ENCODE measurements around the gene THSD4.

THSD4 gene

DNA sequence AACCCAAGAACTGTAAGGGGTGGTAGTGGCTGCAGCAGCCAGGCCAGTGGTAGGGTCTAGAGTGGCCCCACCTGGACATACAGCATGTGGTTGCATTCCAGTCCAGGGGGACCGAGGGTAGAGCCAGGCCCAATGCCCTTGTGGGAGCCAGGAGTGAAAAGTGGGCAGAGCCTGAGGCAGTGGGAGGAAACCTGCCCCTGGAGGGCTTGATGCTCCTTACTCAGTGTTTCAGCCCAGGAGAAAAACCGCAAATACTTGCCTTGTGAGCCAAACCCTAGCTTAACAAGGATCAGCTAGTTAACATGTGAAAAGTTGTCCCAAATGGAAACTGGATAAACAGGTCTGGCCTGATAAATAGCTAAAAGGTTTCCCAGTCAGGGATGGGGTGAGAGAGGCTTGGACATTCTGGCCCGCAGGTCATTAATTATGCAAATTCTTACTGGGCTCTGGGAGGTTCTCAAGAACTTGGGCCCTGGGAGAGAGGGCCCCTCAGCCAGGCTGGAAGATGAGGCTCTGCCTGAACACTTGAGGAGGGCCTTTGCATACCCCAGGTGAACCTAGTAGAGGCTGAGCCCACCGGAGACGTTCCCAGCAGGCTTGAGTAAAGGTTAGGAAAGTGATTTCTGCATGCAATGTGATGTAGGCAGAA, 222.1 kb downstream of the THSD4 start:
- Histone ChIP-seq H3K27me3 (ENCODE audit: insufficient read depth, low read length) (no peaks in the 10 kb centered on the region), H3K9me3 (ENCODE audit: low read length) (no peaks in the 10 kb centered on the region), H3K9ac (ENCODE audit: low read length) (no peak overlapping the region), H3K4me1 (ENCODE audit: insufficient read depth, low read length, severe bottlenecking) (no peaks in the 10 kb centered on the region), H3K27ac (ENCODE audit: low read depth, low read length, poor library complexity, severe bottlenecking) (no peak overlapping the region), H3K79me2 (ENCODE audit: insufficient read depth, low read length) (no peaks in the 10 kb centered on the region), H2AFZ (ENCODE audit: low read length) (no peak overlapping the region), H4K20me1 (ENCODE audit: insufficient read depth, low read length) (no peaks in the 10 kb centered on the region), H3K36me3 (ENCODE audit: insufficient read depth, low read length) (no peaks in the 10 kb centered on the region), H3K4me3 (ENCODE audit: low read depth, low read length, poor library complexity, severe bottlenecking) (no peak overlapping the region), H3K9me2 (ENCODE audit: low read depth, low read length) (no peaks in the 10 kb centered on the region), H3F3A (ENCODE audit: insufficient read depth, low read length) (no peaks in the 10 kb centered on the region), H3K4me2 (ENCODE audit: low read length) (no peak overlapping the region)
- TF ChIP-seq, protein P1, sequence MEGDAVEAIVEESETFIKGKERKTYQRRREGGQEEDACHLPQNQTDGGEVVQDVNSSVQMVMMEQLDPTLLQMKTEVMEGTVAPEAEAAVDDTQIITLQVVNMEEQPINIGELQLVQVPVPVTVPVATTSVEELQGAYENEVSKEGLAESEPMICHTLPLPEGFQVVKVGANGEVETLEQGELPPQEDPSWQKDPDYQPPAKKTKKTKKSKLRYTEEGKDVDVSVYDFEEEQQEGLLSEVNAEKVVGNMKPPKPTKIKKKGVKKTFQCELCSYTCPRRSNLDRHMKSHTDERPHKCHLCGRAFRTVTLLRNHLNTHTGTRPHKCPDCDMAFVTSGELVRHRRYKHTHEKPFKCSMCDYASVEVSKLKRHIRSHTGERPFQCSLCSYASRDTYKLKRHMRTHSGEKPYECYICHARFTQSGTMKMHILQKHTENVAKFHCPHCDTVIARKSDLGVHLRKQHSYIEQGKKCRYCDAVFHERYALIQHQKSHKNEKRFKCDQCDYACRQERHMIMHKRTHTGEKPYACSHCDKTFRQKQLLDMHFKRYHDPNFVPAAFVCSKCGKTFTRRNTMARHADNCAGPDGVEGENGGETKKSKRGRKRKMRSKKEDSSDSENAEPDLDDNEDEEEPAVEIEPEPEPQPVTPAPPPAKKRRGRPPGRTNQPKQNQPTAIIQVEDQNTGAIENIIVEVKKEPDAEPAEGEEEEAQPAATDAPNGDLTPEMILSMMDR (IDR thresholded peaks at IDR 0.05; ENCODE audit: low read length): no peak
- TF ChIP-seq EZH2 (IDR thresholded peaks at IDR 0.05; ENCODE audit: borderline replicate concordance, low read length): no peak

DNA sequence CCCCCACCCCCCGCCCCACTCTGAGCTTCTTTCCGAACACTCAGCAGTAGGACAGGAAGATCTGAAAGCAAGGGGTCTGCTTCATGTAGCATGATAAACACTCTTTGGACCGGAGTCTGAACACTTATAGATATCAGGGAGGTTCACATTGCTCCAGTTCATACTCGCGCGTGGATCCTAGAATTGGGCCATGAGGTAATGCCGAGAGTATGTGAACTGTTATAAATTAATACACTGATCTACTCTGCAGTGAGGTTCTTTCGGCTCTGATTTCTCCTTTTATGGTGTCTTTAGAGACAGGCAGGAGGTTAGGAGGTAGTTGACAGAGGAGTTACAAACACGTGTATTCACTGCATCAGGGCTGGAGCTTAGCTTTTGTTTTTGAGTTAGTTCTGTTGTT, 223.0 kb downstream of the THSD4 start:
- H4K20me1 ChIP-seq (ENCODE audit: insufficient read depth, low read length): no peaks in the 10 kb centered on the region
- H2AFZ ChIP-seq (ENCODE audit: low read length): no peak overlapping the region
- H3K9ac ChIP-seq (ENCODE audit: low read length): no peak overlapping the region
- H3K4me3 ChIP-seq (ENCODE audit: low read depth, low read length, poor library complexity, severe bottlenecking): no peak overlapping the region
- H3K27ac ChIP-seq (ENCODE audit: low read depth, low read length, poor library complexity, severe bottlenecking): no peak overlapping the region
- no peaks in the 10 kb centered on the region for H3K79me2 ChIP-seq (ENCODE audit: insufficient read depth, low read length)
- H3K27me3 ChIP-seq (ENCODE audit: insufficient read depth, low read length): no peaks in the 10 kb centered on the region
- H3K4me2 ChIP-seq (ENCODE audit: low read length): no peak overlapping the region
- no peak for TF ChIP-seq EZH2 (IDR thresholded peaks at IDR 0.05; ENCODE audit: borderline replicate concordance, low read length)
- TF ChIP-seq, protein P1 (IDR thresholded peaks at IDR 0.05; ENCODE audit: low read length): no peak
- H3F3A ChIP-seq (ENCODE audit: insufficient read depth, low read length): no peaks in the 10 kb centered on the region
- no peaks in the 10 kb centered on the region for H3K36me3 ChIP-seq (ENCODE audit: insufficient read depth, low read length)
- no peaks in the 10 kb centered on the region for H3K9me2 ChIP-seq (ENCODE audit: low read depth, low read length)
- H3K4me1 ChIP-seq (ENCODE audit: insufficient read depth, low read length, severe bottlenecking): no peaks in the 10 kb centered on the region
- H3K9me3 ChIP-seq (ENCODE audit: low read length): no peaks in the 10 kb centered on the region

DNA sequence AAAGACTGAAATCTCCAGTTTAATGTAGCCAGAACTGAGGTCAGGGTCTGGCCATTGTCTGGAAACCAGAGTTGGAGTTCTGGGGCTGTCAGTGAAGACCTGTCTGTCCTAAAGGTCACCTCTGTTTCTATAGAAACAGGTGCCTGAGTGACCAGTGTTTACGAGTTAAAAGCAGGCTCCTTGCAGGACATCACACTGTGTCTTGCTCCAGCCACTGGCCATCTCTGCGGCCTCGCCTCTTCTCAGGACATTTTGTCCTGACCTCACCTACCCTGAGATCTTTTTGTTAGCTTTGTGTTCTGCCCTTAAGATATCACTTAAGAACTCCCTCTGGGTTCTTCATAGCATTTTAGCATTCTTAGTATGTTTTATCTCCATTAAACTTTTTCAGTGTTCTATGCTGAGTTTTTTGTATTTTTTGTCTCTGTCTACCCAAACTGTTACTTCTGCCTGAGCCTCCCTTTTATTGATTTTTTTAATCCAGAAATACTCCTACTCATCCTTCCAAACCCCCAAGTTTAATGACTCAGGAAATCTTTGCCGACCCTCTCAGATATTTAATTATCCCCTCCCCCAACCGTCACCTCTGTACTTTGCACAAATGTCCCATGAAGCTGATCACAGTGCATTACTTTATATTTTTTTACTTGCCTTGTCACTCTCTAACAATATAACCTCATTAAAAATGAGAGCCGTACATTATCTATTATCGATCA, 223.7 kb downstream of the THSD4 start:
- no peak overlapping the region for H3K27ac ChIP-seq (ENCODE audit: low read depth, low read length, poor library complexity, severe bottlenecking)
- no peaks in the 10 kb centered on the region for H3K9me2 ChIP-seq (ENCODE audit: low read depth, low read length)
- H3K4me3 ChIP-seq (ENCODE audit: low read depth, low read length, poor library complexity, severe bottlenecking): no peak overlapping the region
- H4K20me1 ChIP-seq (ENCODE audit: insufficient read depth, low read length): no peaks in the 10 kb centered on the region
- TF ChIP-seq EZH2 (IDR thresholded peaks at IDR 0.05; ENCODE audit: borderline replicate concordance, low read length): no peak
- TF ChIP-seq, protein P1 (IDR thresholded peaks at IDR 0.05; ENCODE audit: low read length): no peak
- H3K36me3 ChIP-seq (ENCODE audit: insufficient read depth, low read length): no peaks in the 10 kb centered on the region
- no peaks in the 10 kb centered on the region for H3F3A ChIP-seq (ENCODE audit: insufficient read depth, low read length)
- H3K4me1 ChIP-seq (ENCODE audit: insufficient read depth, low read length, severe bottlenecking): no peaks in the 10 kb centered on the region
- no peak overlapping the region for H3K4me2 ChIP-seq (ENCODE audit: low read length)
- no peaks in the 10 kb centered on the region for H3K79me2 ChIP-seq (ENCODE audit: insufficient read depth, low read length)
- no peaks in the 10 kb centered on the region for H3K9me3 ChIP-seq (ENCODE audit: low read length)
- H3K27me3 ChIP-seq (ENCODE audit: insufficient read depth, low read length): no peaks in the 10 kb centered on the region
- no peak overlapping the region for H3K9ac ChIP-seq (ENCODE audit: low read length)
- no peak overlapping the region for H2AFZ ChIP-seq (ENCODE audit: low read length)
